A673 (cell line): ENCODE results near the gene GATA5. TPM values are rescaled to one million over a fixed set of nuclear protein-coding genes. Genes with fewer than 3 reads are reported as not detected.

Experiments
- BruUV-seq: library from RNA; stranded (reverse); fragments of 400-500 nt; replicated peaks from 2 replicates; lab custom pipeline; 2021; lab: Mats Ljungman, UMichigan
- CTCF ChIA-PET: fragments of 300-600 bp; sonication (Branson Sonifier 250); formaldehyde crosslinking; loops from one replicate; lab custom pipeline; 2022; ENCODE audit warnings: antibody characterized with exemption; lab: Charles Lee
- POLR2A ChIA-PET: fragments of 300-600 bp; sonication (Branson Sonifier 250); formaldehyde crosslinking; loops from one replicate; lab custom pipeline; 2022; ENCODE audit warnings: antibody characterized with exemption; ENCODE audit not compliant: low non-redundant PET; lab: Charles Lee
- DNase-seq: peaks from one replicate; pipeline ENCODE4 v3.0.0-alpha.2; 2015; ENCODE audit warnings: low spot score
- H3K27ac ChIP-seq: fragments of 200-600 bp; sonication (generic); 2 replicates; pipeline ENCODE4 v1.5.1; 2016; ENCODE audit warnings: mixed run types, low read depth, mild to moderate bottlenecking, mixed read lengths, antibody characterized with exemption, low read length; ENCODE audit not compliant: poor library complexity, severe bottlenecking
- H3K27me3 ChIP-seq: fragments of 200-600 bp; sonication (generic); replicated peaks from 2 replicates; pipeline ENCODE4 v1.6.1; 2017; ENCODE audit warnings: mixed run types, low read depth, mild to moderate bottlenecking, mixed read lengths, antibody characterized with exemption, low read length; ENCODE audit not compliant: insufficient read depth, poor library complexity
- H3K36me3 ChIP-seq: fragments of 200-600 bp; sonication (generic); 2 replicates; pipeline ENCODE4 v1.6.1; 2016; ENCODE audit warnings: mixed run types, mild to moderate bottlenecking, mixed read lengths, antibody characterized with exemption, low read length; ENCODE audit not compliant: insufficient read depth, poor library complexity, severe bottlenecking
- H3K4me1 ChIP-seq: fragments of 200-600 bp; sonication (generic); 2 replicates; pipeline ENCODE4 v1.6.1; 2017; ENCODE audit warnings: mixed run types, mild to moderate bottlenecking, mixed read lengths, antibody characterized with exemption, low read length; ENCODE audit not compliant: insufficient read depth, poor library complexity, severe bottlenecking
- H3K4me3 ChIP-seq: fragments of 200-600 bp; sonication (generic); 2 replicates; pipeline ENCODE4 v1.5.1; 2016; ENCODE audit warnings: low read depth, mixed run types, mild to moderate bottlenecking, mixed read lengths, low read length; ENCODE audit not compliant: poor library complexity, severe bottlenecking
- H3K9me3 ChIP-seq: fragments of 200-600 bp; sonication (generic); 2 replicates; pipeline ENCODE4 v1.6.1; 2016; ENCODE audit warnings: mixed run types, low read depth, mild to moderate bottlenecking, mixed read lengths, antibody characterized with exemption, low read length; ENCODE audit not compliant: poor library complexity, severe bottlenecking
- CTCF ChIP-seq: fragments of 300-800, 200-600 bp; sonication (generic); conservative IDR thresholded peaks from 2 replicates; pipeline ENCODE4 v1.5.1; 2017; ENCODE audit warnings: low read depth, mild to moderate bottlenecking, antibody characterized with exemption, low read length, moderate library complexity, mixed read lengths
- EZH2 ChIP-seq: fragments of 200-600 bp; sonication (generic); IDR thresholded peaks from 2 replicates; pipeline ENCODE4 v1.6.1; 2017; ENCODE audit warnings: borderline replicate concordance, low read depth, mild to moderate bottlenecking, mixed read lengths, antibody characterized with exemption, low read length; ENCODE audit not compliant: poor library complexity, severe bottlenecking
- intact Hi-C: fragments of 100-400 bp; cut with micrococcal nuclease; formaldehyde crosslinking; loops from one replicate; pipeline ENCODE4 v1.10.0; 2022; ENCODE audit not compliant: unreplicated experiment
- total RNA-seq: library from RNA; stranded (reverse); gene quantifications from 2 replicates; pipeline ENCODE4 v1.2.3, GENCODE V29; 2021

The GATA5 gene
- total RNA-seq, 1 experiment from 2014 or later, result not detected

DNA sequence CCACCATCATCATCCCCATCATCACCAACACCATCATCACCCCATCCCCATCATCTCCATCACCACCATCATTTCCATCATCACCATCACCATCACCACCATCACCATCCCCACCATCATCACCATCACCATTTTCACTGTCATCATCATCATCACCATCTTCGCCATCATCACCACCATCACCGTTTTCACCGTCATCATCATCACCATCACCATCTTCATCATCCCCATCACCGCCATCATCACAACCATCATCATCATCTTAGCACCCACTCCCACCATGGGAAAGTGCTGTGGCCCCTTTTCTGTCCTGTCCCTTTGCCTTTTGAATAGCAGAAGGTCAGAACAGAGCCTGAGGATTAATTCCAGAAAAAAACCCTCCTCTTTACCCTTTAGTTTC, 28.5 kb upstream of the GATA5 start:
- TF ChIP-seq EZH2, result no peak
- TF ChIP-seq CTCF, result no peak
- no peak for DNase-seq
- Histone ChIP-seq H3K27me3 (no peaks in the 10 kb centered on the region), H3K4me1 (no peaks in the 10 kb centered on the region), H3K9me3 (no peaks in the 10 kb centered on the region), H3K4me3 (no peak overlapping the region), H3K36me3 (no peaks in the 10 kb centered on the region), H3K27ac (no peak overlapping the region)
- no TSS peak for BruUV-seq
- intact Hi-C loops, result no loop called here
- POLR2A ChIA-PET, result no interaction called here
- CTCF ChIA-PET, result no interaction called here

- Histone ChIP-seq H3K27me3 (no peaks in the 10 kb centered on the region), H3K4me1 (no peaks in the 10 kb centered on the region), H3K36me3 (no peaks in the 10 kb centered on the region), H3K9me3 (no peaks in the 10 kb centered on the region), H3K27ac (no peak overlapping the region), H3K4me3 (no peak overlapping the region)
- intact Hi-C loops, result no loop called here
- CTCF ChIA-PET, result no interaction called here
- POLR2A ChIA-PET, result no interaction called here
- DNase-seq, result no peak
- no TSS peak for BruUV-seq
- TF ChIP-seq EZH2 (no peak), CTCF (no peak)
Measured at GRCh38 chr20:62503401-62504178, 27.8 kb upstream of the GATA5 start.

DNA sequence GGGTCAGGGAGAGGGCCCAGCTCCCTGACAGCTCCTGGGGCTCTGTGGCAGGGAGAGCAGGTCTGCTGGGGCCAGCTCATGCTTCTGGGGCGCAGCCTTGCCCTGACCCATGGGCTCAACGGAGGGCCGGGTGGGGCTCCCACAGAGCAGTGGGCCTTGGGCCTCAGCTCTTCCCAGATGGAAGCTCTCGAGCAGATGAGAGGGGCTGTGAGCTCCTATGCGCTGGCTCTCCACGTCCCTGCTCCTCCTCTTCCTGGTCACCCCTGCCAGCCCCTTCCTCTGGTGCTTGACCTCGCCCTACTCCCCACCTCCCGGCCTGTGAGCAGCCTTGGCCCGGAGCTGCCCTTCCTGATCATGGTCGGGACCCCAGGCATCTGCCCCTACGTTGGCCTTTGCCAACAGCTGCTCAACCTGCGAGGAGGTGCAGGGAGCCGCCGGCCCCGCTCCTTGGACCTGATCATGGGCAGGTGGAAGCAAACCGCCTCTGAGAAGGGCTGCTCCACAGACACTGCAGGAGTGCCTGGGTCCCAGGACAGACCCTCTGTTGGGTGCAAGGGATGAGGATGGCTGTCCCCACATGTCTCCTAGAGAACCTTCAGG, 26.8 kb upstream of the GATA5 start:
- ChIA-PET CTCF (no interaction called here), POLR2A (no interaction called here)
- H3K4me1 ChIP-seq, result no peaks in the 10 kb centered on the region
- DNase-seq, result no peak
- intact Hi-C loops, result no loop called here
- H3K4me3 ChIP-seq, result no peak overlapping the region
- BruUV-seq, result no TSS peak
- H3K9me3 ChIP-seq, result no peaks in the 10 kb centered on the region
- no peak overlapping the region for H3K27ac ChIP-seq
- no peaks in the 10 kb centered on the region for H3K27me3 ChIP-seq
- no peak for TF ChIP-seq CTCF
- TF ChIP-seq EZH2, result no peak
- no peaks in the 10 kb centered on the region for H3K36me3 ChIP-seq
